Suppressor macrophage treated with lipopolysaccharide for 4 hours (primary cell): ENCODE measurements around the gene CFAP45.
A peak's percentile ranks its signal among the peaks of the same experiment; 100 is the strongest.
"Not testable (repeated sequence)": the region's sequence is repeated elsewhere in the genome, so short reads cannot be mapped to it uniquely, and the experiment has no call there.

Experiments used
- DNase-seq: peaks from one replicate; pipeline ENCODE4 v3.0.0-alpha.2; 2020

CFAP45 gene

DNA sequence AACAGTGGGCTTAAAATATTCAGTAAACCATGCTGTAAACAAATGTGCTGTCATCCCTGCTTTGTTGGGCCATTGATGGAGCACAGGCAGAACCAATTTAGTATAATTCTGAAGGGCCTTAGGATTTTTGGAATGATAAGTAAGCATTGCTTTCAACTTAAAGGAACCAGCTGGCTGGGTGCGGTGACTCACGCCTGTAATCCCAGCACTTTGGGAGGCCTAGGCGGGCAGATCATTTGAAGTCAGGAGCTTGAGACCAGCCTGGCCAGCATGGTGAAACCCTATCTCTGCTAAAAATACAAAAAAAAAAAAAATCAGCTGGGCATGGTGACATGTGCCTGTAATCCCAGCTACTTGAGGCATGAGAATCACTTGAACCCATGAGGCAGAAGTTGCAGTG is 4.1 kb upstream of the CFAP45 start:
- not testable (repeated sequence) for DNase-seq

GRCh38 chr1:159902541-159902940 is 2.6 kb upstream of the CFAP45 start:
- DNase-seq: peak; percentile 54

DNA sequence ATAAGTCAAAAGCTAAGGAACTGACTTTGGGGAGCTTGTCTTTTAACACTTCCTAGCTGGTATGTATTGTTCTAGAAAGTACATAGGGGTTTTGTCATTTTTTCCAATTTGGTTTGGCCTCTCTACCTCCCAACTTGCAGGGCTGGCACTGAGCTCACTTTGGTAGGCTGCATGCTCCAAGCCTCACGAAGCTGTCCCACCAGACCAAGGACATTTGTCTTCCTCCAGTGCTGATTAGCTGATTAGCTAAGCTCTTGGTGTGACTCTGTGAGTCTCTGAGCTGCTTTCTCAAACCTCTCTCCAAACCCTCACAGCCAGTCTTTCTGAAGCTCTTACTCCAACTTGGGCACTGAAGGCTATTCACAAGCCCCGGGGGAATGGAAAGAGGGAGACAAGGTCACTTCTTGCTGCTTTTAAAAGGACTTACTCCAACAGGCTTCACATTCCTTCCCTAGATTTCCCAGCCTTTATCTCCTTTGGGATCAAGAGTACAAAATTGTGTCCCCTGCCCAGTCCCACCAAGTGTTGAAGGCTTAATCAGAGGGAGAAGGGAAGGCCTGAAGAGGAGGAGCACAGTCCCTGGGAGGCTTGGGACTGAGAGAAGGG is 893 bp upstream of the CFAP45 start:
- DNase-seq: no peak

DNA sequence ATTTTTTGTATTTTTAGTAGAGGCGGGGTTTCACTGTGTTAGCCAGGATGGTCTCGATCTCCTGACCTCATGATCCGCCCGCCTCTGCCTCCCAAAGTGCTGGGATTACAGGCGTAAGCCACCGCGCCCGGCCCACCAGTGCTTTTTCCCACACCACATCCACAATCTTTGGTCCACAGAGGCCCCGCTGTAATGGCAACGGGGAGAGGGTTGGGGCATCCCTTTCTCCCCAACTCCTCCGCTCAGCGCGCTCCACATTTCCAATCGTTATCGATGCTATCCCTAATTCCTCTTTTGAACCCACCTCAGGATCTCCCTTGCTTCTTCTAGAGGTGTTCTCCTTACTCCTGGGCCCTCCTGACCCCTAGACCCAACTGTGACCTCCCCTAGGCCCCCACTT is 331 bp downstream of the CFAP45 start:
- not testable (repeated sequence) for DNase-seq

GRCh38 chr1:159898527-159898926 is 1.4 kb downstream of the CFAP45 start:
- no peak for DNase-seq

GRCh38 chr1:159897962-159898361 is 2.0 kb downstream of the CFAP45 start:
- DNase-seq: peak; percentile 77

DNA sequence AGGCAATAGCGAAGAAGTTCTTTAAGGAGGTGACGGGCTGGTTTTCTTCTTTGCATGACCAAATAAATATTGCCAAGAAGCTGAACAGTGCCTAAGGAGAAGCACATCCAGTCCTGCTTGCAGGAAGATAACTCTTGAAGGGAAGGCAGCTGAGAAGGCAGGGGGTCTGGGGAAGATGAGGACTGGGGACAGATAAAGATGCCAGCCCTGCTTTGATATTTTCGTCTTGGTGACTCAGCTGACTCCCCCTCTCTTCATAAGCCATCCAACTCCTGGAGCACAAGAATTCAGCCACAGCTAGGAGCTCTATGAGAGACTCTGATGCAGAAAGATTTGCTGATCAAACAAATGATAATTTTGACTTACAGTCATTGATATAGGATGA is 3.4 kb downstream of the CFAP45 start:
- no peak for DNase-seq

GRCh38 chr1:159895836-159896545 is 4.0 kb downstream of the CFAP45 start:
- peak; percentile 22 for DNase-seq

DNA sequence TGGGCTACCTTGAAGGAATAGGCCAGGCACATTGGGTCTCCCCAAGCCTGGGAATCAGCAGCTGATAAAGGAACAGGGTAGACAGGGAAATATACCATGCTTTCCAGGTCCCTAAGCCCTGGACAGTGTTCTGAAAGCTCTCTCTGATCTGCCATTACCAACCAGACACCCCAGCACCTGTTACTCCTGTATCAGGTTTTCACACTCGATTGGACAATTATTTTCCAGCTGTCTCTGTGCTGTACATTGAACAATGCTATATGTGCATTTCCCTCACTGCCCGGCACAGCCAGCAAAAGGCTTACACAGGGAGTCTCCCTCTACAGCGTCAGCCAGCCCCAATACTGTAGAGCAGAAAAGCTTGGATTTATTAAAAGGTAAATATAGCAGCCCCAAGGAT is 4.7 kb downstream of the CFAP45 start:
- no peak for DNase-seq

- DNase-seq: no peak
Measured at GRCh38 chr1:159892944-159893343, 7.0 kb downstream of the CFAP45 start.

DNA sequence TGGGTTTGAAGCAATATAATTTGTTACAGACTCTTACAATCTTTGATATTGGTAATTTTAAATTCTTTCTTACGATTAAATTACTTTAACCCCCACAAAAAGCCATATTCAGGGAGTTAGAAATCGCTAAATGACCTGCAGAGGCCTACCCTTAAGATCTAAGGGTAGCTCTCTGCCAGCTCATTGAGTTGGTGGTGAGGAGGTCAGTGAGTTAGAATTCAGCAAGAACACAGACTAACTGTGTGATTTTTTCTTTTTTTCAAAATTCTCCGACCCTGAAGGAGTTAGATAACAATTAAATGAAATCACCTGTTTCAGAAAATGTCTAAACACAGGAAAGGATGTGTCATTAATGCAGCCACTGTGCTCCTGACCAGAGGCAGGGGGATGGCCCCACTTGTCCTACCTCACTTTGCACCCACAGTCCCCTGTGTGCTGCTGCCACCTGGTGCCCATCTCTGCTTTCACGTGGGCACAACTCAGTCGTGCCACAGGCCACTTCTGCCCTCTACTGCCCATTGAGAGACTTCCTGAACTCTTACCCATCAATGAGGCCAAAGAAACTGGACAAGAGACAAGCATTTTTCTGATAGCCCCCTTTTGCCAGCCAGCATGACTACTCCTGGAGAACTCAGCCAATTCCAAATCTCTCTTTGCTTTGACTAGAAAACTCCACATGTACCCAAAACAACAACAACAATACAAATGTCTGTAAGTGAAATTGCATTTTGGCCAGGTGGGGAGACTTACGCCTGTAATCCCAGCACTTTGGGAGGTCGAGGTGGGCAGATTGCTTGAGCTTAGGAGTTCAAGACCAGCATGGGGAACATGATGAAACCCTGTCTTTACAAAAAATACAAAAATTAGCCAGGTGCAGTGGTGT is 8.4 kb downstream of the CFAP45 start:
- DNase-seq: peak; percentile 93

DNA sequence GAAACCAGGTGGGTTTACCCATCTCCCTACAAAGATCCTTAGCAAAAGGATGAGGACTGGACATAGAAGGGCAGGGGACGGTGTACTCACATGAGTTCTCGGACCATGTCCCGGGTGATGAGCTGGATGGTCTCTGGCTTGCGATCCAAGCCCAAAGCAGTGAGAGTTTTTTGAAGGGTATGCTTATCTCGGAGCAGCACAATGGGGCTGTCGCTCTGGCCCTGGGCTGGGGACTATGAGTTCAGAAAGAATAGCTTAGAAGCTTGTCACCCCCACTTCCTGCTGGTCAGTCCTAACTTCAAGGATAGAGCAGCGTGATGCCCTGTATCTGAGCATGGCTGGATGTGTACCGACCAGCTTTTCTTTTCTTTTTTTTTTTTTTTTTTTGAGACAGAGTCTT is 9.6 kb downstream of the CFAP45 start:
- no peak for DNase-seq

DNA sequence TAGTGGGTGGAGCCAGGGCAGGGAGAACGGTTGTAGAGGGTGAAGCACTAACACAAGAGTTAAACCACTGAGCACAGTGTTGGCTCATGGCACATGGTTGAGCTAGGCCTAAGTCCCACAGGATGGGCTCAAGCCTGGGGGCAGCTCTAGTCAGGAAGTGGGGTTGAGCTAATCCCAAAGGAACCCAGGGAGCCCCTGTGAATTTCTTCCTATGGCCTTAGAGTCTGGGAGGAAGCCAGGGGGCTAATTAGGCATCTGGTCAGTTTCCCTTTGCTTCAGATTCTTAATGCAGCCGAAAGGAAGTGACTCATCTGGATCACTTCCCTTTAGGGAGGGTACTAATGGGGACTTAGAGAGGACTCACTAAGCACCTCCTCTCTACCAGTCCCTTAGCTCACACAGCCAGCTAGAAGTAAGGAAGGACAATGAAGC is 10.1 kb downstream of the CFAP45 start:
- DNase-seq: peak; percentile 90

GRCh38 chr1:159889202-159889601 is 10.8 kb downstream of the CFAP45 start:
- DNase-seq: no peak

GRCh38 chr1:159884296-159884695 is 15.7 kb downstream of the CFAP45 start:
- no peak for DNase-seq

- no peak for DNase-seq
Measured at GRCh38 chr1:159883134-159883533, 16.8 kb downstream of the CFAP45 start.

DNA sequence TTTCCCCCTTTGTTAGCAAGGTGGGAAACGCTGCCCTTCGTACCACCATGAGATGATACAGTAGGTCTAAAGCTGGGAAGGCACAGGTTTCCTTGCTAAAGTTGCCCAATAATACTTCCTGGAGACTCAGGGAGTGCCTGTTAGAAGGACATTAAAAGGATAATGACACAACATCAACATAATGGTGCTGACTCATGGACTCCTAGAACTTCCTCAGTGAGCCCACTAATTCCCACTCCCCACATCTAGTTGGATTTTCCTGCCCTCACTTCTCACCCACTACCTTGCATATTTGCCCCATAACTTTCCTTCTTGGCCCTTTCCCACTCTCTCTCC is 17.5 kb downstream of the CFAP45 start:
- peak; percentile 68 for DNase-seq

DNA sequence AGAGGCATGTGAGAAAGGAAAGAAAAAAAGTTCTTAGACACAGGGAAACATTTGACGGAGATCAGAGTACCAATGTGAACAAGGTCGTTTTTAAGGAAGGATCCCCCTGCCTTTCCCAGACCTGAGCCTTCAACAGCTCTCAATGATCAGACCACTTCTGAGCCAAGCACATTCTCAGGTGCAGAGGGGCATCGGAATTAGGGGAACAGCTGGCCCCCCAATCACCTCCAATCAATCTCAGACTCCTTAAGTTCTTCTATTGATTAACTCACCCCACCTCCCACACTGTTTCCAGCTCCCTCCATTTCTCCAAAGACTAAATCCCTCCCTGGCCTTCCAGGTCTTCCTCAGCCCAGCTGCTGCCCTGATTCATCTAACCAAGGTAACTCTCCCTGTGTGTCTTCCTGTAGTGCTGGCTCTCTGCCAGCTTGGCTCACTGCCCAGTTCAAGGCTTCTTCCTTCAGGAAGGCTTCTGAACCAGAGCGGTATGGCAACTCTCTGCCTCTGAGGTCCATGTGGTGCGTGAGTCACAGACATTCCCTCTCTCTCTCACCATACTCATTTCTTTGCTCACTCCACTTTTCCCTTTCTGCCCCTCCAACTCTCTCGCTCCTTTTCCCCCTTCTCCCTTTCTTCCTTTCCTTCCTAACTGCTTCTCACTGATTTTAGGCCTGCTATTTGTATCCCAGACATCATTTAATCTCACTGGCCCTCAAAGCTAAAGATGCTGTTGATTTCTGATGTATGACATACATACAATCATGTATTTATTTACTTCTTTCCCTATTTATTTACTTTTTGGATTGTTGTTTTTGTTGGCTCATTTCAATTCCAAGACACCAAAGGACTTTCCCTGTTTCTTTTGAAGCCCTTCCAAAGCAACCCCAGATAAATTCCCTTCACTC is 18.1 kb downstream of the CFAP45 start:
- peak; percentile 77 for DNase-seq

GRCh38 chr1:159880430-159880829 is 19.5 kb downstream of the CFAP45 start:
- DNase-seq: peak; percentile 73

GRCh38 chr1:159879977-159880376 is 20.0 kb downstream of the CFAP45 start:
- DNase-seq: peak; percentile 92

GRCh38 chr1:159879136-159879535 is 20.8 kb downstream of the CFAP45 start:
- no peak for DNase-seq

- DNase-seq: no peak
Measured at GRCh38 chr1:159877695-159878444, 22.1 kb downstream of the CFAP45 start.
